Measurements from ENCODE around the gene NEK11.

- no peak for TF ChIP-seq CTCF (IDR thresholded peaks at IDR 0.05)
- no peak for TF ChIP-seq POLR2A (IDR thresholded peaks at IDR 0.05)
Observed at GRCh38 chr3:131047582-131047981, 20.9 kb downstream of the NEK11 start.

Data from uterus (tissue), 2 donors.